DMS79 (cell line): Measurements from ENCODE around the gene EIF6.
"Not testable (repeated sequence)": the region's sequence is repeated elsewhere in the genome, so short reads cannot be mapped to it uniquely, and the experiment has no call there.

Experiments
- DNase-seq: peaks from one replicate; lab custom pipeline; 2025; lab: John Stamatoyannopoulos, UW

Gene EIF6

GRCh38 chr20:35277531-35278395, 6.8 kb downstream of the EIF6 start, which contains the start of gene MMP24OS:
Gene MMP24OS (minus strand): TSS chr20:35278122. CDS start chr20:35277929, 193 bp downstream.
- peak; percentile 65 for DNase-seq

GRCh38 chr20:35277127-35277526, 7.4 kb downstream of the EIF6 start:
- no peak for DNase-seq

DNA sequence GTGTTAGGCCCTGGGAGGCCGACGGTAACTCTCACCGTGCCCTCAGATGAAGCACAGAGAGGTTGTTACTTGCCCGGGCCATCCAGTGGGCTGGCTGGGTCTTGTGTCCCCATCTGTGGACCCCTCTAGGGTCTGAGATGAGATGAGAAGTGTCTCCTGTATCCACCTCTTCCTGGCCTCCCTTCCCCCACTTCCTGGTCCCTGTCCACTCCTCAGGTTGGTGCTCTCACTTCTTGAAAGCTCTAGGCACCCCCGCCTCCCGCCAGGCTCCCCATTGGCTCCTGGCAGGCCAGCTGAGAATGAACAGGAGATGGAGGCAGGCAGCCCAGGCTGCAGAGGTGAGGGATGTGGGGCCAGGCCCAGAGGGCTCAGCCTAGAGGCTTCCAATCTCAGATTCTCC, 8.2 kb downstream of the EIF6 start:
- DNase-seq: no peak

DNA sequence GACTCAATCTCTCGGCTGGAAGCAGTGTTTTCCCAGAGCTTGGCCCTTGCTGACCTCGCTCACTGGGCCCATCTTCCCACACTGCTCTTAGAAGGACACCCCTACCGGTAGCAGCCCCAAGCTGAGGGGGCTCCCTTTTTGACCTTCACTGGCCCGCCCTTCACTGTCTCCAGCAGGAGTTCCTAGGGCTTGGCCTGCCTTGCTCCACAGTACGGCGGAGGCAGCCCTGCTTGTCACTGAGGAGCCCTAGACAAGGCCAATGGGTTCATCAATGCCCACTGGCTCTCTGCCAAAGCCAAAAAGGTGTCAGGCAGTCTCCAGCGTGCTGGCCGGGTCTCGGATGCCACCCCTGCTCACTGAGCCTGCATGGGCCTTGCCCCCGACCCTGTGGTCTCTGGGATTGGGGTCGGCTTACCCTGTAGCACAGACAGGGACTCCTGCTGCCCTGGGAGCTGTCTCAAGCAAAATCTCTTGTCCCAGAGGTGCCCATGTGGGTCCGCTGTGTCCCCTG, 8.8 kb downstream of the EIF6 start:
- no peak for DNase-seq

GRCh38 chr20:35274172-35275092, 10.1 kb downstream of the EIF6 start:
- DNase-seq: no peak

- no peak for DNase-seq
Measured at GRCh38 chr20:35273449-35274171, 11.0 kb downstream of the EIF6 start.

DNA sequence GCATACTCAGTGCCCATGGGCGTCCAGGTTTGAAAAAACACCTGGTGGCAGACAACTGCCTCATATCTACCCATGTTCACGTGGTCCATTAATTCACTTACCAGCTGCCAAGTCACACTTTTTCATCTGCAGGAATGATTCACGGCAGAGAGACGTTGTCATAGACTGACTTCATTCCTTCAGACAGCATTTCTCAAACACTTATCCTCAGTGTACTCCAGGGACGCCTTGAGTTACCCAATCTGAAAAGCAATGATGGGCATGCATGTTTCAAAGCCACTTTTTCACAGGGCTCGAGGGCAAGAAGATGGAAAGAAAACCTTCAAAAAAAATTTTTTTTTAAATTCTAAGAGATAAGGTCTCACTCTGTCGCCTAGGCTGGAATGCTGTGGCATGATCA, 12.7 kb downstream of the EIF6 start:
- no peak for DNase-seq

- DNase-seq: no peak
Measured at GRCh38 chr20:35271073-35271882, 13.3 kb downstream of the EIF6 start.

DNA sequence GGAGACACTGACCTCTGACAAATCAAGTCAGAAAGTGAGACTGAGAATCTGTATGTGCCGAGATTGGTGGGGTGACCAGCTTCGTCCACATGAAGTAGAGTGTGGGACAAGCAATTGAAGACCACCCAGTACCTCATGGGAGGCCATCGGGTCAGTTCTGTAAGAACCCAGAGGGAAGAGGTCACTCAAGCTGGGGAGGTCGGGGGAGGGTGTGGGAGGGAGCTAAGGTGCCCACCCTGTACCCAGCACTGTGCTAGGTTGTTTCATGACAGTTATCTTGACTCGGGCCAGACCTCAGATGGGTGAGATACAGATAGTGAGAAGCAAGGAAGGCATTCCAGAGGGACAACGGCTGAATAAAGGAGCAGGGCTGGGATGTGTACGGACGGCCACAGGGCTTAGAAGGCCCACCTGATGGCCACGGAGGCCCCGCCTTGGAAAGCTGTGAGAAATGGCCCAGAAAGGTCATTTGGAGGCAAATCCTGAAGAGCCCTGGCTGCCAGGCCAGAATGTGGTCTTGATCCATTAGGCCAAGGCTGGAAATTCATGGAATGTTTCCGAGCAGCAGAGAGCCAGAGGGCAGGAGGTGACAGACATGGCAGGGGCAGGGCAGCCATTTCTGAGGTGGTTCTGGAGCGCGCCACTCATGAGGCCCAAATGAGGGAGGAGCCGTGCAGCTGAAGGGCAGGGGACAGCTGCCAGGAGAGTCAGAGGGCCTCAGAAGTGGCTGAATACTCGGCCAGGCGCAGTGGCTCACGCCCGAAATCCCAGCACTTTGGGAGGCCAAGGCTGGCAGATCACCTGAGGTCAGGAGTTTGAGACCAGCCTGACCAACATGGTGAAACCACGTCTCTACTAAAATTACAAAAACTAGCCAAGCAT, 14.3 kb downstream of the EIF6 start:
- DNase-seq: no peak

- DNase-seq: no peak
Measured at GRCh38 chr20:35269055-35269781, 15.4 kb downstream of the EIF6 start.

DNA sequence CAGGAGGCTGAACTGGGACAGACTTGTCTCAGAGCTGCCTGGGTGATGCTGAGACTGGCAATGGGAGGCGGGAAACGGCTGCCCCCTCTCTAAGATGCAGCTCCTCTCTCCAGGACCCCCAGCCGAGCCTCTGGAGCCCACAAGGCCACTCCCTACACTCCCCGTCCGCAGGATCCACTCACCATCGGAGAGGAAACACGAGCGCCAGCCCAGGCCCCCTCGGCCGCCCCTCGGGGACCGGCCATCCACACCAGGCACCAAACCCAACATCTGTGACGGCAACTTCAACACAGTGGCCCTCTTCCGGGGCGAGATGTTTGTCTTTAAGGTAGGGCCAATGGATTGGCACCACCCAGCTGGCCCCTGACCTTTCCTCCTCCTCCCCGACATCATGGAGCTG, 17.5 kb downstream of the EIF6 start:
- no peak for DNase-seq

DNA sequence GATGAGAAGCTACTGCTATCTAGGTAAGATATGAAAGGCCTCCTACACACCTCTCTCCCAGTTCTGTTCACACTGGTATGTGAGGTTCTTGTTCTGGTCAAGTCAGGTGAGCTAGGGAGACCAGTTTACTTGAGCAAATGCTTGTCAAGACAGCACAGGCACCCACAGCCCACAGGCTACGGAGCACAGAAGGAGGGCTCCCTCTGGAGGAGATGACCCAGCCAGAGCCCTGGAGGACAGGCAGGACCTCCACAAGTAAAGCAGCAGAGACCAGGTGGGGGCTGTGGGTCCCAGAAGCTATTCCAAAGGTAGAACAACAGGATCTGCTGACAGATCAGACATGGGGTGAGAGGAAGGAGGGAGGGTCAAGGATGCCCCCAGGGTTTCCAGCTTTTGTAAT, 19.8 kb downstream of the EIF6 start:
- DNase-seq: no peak

GRCh38 chr20:35263532-35264341, 20.8 kb downstream of the EIF6 start:
- no peak for DNase-seq

GRCh38 chr20:35262731-35263531, 21.6 kb downstream of the EIF6 start:
- DNase-seq: not testable (repeated sequence)

- DNase-seq: not testable (repeated sequence)
Measured at GRCh38 chr20:35262321-35262720, 22.3 kb downstream of the EIF6 start.

- no peak for DNase-seq
Measured at GRCh38 chr20:35260426-35260825, 24.1 kb downstream of the EIF6 start.

GRCh38 chr20:35257175-35257909, 27.2 kb downstream of the EIF6 start:
- DNase-seq: no peak
